HepG2 (cell line): ENCODE results near the gene CYP46A1. TPM values are rescaled to one million over a fixed set of nuclear protein-coding genes. Genes with fewer than 3 reads are reported as not detected.
A peak's percentile ranks its signal among the peaks of the same experiment; 100 is the strongest.

Source experiments
- DMAP1 ChIP-seq: IDR thresholded peaks from 2 replicates; pipeline ENCODE4 v1.6.1; 2016
- DPF2 ChIP-seq: sonication (generic); formaldehyde crosslinking; IDR thresholded peaks from 2 replicates; pipeline ENCODE4 v1.4.0; 2020; ENCODE audit warnings: mild to moderate bottlenecking, low read depth, missing genetic modification reagents, borderline replicate concordance
- FOXM1 ChIP-seq: sonication (generic); formaldehyde crosslinking; IDR thresholded peaks from 2 replicates; pipeline ENCODE4 v1.5.0; 2020; ENCODE audit warnings: missing genetic modification reagents
- HNF4G ChIP-seq, 2 experiments: sonication (generic) in 1 of 2; formaldehyde crosslinking in 1 of 2; IDR thresholded peaks; 2 replicates each; pipeline versions ENCODE4 v1.4.0 to v1.6.1; 2011 to 2020; ENCODE audit warnings: borderline replicate concordance in 2 of 2, low read depth in 2 of 2, mild to moderate bottlenecking in 2 of 2, low read length in 1 of 2, missing genetic modification reagents in 1 of 2, moderate library complexity in 1 of 2
- HOXA9 ChIP-seq: sonication (generic); formaldehyde crosslinking; IDR thresholded peaks from 2 replicates; pipeline ENCODE4 v1.8.1; 2022; ENCODE audit warnings: missing genetic modification reagents, mild to moderate bottlenecking, moderate library complexity, borderline replicate concordance
- JDP2 ChIP-seq: sonication (generic); formaldehyde crosslinking; IDR thresholded peaks from 2 replicates; pipeline ENCODE4 v1.8.1; 2022; ENCODE audit warnings: missing genetic modification reagents, borderline replicate concordance
- KLF13 ChIP-seq: sonication (generic); formaldehyde crosslinking; IDR thresholded peaks from 2 replicates; pipeline ENCODE4 v1.4.0; 2020; ENCODE audit warnings: mild to moderate bottlenecking, missing genetic modification reagents
- MXD1 ChIP-seq: sonication (generic); formaldehyde crosslinking; IDR thresholded peaks from 2 replicates; pipeline ENCODE4 v1.4.0; 2020; ENCODE audit warnings: mild to moderate bottlenecking, missing genetic modification reagents
- POLR2AphosphoS5 ChIP-seq: IDR thresholded peaks from 2 replicates; pipeline ENCODE4 v1.6.1; 2012; ENCODE audit warnings: low read depth, low read length
- SATB2 ChIP-seq: sonication (generic); formaldehyde crosslinking; IDR thresholded peaks from 2 replicates; pipeline ENCODE4 v1.5.0; 2020; ENCODE audit warnings: missing genetic modification reagents
- SP1 ChIP-seq, 2 experiments: fragments of 450-650 bp in 1 of 2; sonication (generic) in 1 of 2; formaldehyde crosslinking in 1 of 2; IDR thresholded peaks; 2 replicates each; pipeline versions ENCODE4 v1.4.0 to v1.6.1; 2016 to 2020; ENCODE audit warnings: missing genetic modification reagents in 1 of 2
- SP5 ChIP-seq: IDR thresholded peaks from 2 replicates; pipeline ENCODE4 v1.6.1; 2016; ENCODE audit warnings: low read depth, borderline replicate concordance
- ZNF207 ChIP-seq: fragments of 450-650 bp; IDR thresholded peaks from 2 replicates; pipeline ENCODE4 v1.6.1; 2016; ENCODE audit warnings: antibody characterized with exemption, borderline replicate concordance
- ZNF224 ChIP-seq: sonication (generic); formaldehyde crosslinking; IDR thresholded peaks from 2 replicates; pipeline ENCODE4 v1.5.0; 2020; ENCODE audit warnings: mild to moderate bottlenecking, missing genetic modification reagents
- ZNF746 ChIP-seq: sonication (generic); formaldehyde crosslinking; IDR thresholded peaks from 2 replicates; pipeline ENCODE4 v1.8.0; 2022; ENCODE audit warnings: mild to moderate bottlenecking, missing genetic modification reagents
- ZNF782 ChIP-seq: sonication (generic); formaldehyde crosslinking; IDR thresholded peaks from 2 replicates; pipeline ENCODE4 v1.4.0; 2020; ENCODE audit warnings: missing genetic modification reagents, mild to moderate bottlenecking, borderline replicate concordance
- ZNF841 ChIP-seq: sonication (generic); formaldehyde crosslinking; IDR thresholded peaks from 2 replicates; pipeline ENCODE4 v1.8.1; 2023; ENCODE audit warnings: missing genetic modification reagents, borderline replicate concordance
- polyA plus RNA-seq, 8 experiments: library from polyadenylated mRNA; depleted of rRNA in 3 of 8; stranded (reverse) in 7 of 8; unstranded in 1 of 8; fragments of >200 nt; fragmentation: Illumina TruSeq in 4 of 8; extraction: Trizol in 4 of 8; gene quantifications; 2 replicates each; pipeline versions ENCODE4 v1.2.1 to v1.2.3, GENCODE V29; 2011 to 2016; ENCODE audit warnings: low read depth in 4 of 8, missing spikeins in 1 of 8, mixed read lengths in 1 of 8; ENCODE audit not compliant: insufficient read depth in 1 of 8
- total RNA-seq, 5 experiments: library from RNA; depleted of rRNA; stranded (reverse); fragments of >200 nt; fragmentation: Illumina TruSeq; extraction: Trizol; gene quantifications; 2 replicates each; pipeline ENCODE4 v1.2.3, GENCODE V29; 2016; ENCODE audit warnings: low read depth in 1 of 5
- TF ChIP-seq, protein P1 (sequence below): sonication (generic); formaldehyde crosslinking; IDR thresholded peaks from 2 replicates; pipeline ENCODE4 v1.9.0; 2021; ENCODE audit warnings: missing genetic modification reagents, borderline replicate concordance
- TF ChIP-seq, protein P2 (sequence below): sonication (generic); formaldehyde crosslinking; IDR thresholded peaks from 2 replicates; pipeline ENCODE4 v1.8.1; 2023; ENCODE audit warnings: mild to moderate bottlenecking, missing genetic modification reagents
- TF ChIP-seq, protein P3 (sequence below): sonication (generic); formaldehyde crosslinking; IDR thresholded peaks from 2 replicates; pipeline ENCODE4 v1.8.0; 2022; ENCODE audit warnings: missing genetic modification reagents, mild to moderate bottlenecking, inconsistent platforms, borderline replicate concordance
- TF ChIP-seq, protein P4 (sequence below): sonication (generic); formaldehyde crosslinking; IDR thresholded peaks from 2 replicates; pipeline ENCODE4 v1.5.0; 2020; ENCODE audit warnings: missing genetic modification reagents

The CYP46A1 gene
- total and polyA plus RNA-seq, 2 of the 13 experiments (the other 11 are each of a cell fraction or from before 2014, with no cell fraction given) = not detected

DNA sequence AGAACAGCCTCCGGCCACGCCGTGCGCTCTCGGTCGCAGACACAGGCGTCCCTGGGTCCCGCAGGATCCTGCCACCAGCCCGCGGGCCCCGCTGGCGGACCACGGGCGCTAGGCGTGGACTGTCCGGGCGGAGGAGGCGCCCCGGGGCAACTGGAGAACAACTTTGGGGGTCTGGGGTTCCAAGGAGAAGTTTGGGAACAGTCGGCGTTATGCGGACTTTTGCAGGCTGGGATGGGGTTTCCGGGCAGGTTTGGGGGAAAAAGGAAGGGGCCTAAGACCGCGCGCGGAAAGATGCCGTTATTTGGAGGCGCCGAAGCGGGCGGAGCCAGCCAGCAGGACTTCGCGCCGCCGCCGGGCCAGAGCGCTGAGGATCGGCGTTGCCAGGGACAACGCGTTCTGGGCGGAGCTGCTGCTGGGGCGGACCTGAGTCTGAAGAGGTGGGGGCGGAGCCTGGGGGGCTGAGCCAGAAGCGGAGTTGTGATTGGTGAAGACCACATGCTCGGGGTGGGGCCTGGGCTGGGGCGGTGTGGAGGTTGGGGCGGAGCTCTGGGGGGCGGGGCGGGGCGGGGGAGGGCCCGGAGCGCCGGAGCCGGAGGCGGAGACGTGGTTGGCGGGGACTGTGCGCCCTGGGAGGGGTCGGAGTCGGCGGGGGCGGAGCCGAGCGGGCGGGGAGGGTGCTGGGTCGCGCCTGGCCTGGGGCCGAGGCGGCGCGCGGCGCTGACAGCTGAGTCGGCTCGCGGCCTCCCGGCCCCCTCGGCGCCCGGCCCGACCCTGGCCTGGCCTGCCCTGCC, at the start of gene CYP46A1 (continued):
- no peak for TF ChIP-seq JDP2 (CRISPR knock-in tag)
- TF ChIP-seq, protein P1, sequence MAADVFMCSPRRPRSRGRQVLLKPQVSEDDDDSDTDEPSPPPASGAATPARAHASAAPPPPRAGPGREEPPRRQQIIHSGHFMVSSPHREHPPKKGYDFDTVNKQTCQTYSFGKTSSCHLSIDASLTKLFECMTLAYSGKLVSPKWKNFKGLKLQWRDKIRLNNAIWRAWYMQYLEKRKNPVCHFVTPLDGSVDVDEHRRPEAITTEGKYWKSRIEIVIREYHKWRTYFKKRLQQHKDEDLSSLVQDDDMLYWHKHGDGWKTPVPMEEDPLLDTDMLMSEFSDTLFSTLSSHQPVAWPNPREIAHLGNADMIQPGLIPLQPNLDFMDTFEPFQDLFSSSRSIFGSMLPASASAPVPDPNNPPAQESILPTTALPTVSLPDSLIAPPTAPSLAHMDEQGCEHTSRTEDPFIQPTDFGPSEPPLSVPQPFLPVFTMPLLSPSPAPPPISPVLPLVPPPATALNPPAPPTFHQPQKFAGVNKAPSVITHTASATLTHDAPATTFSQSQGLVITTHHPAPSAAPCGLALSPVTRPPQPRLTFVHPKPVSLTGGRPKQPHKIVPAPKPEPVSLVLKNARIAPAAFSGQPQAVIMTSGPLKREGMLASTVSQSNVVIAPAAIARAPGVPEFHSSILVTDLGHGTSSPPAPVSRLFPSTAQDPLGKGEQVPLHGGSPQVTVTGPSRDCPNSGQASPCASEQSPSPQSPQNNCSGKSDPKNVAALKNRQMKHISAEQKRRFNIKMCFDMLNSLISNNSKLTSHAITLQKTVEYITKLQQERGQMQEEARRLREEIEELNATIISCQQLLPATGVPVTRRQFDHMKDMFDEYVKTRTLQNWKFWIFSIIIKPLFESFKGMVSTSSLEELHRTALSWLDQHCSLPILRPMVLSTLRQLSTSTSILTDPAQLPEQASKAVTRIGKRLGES (CRISPR knock-in tag) = no peak
- TF ChIP-seq SATB2 (CRISPR knock-in tag) = no peak
- TF ChIP-seq HNF4G (IDR thresholded peaks at IDR 0.05; ENCODE audit: borderline replicate concordance, low read depth, low read length) = 0 out of 2 replicates have a peak, but pooled peaks have one; percentile 21
- TF ChIP-seq HNF4G (CRISPR knock-in tag; IDR thresholded peaks at IDR 0.05; ENCODE audit: borderline replicate concordance, low read depth) = no peak
- TF ChIP-seq ZNF746 (CRISPR knock-in tag) = no peak
- TF ChIP-seq ZNF782 = no peak
- no peak for TF ChIP-seq HOXA9 (CRISPR knock-in tag)
- TF ChIP-seq KLF13 (CRISPR knock-in tag) = no peak
- TF ChIP-seq DPF2 (CRISPR knock-in tag) = no peak
- no peak for TF ChIP-seq ZNF224 (CRISPR knock-in tag)
- TF ChIP-seq, protein P2, sequence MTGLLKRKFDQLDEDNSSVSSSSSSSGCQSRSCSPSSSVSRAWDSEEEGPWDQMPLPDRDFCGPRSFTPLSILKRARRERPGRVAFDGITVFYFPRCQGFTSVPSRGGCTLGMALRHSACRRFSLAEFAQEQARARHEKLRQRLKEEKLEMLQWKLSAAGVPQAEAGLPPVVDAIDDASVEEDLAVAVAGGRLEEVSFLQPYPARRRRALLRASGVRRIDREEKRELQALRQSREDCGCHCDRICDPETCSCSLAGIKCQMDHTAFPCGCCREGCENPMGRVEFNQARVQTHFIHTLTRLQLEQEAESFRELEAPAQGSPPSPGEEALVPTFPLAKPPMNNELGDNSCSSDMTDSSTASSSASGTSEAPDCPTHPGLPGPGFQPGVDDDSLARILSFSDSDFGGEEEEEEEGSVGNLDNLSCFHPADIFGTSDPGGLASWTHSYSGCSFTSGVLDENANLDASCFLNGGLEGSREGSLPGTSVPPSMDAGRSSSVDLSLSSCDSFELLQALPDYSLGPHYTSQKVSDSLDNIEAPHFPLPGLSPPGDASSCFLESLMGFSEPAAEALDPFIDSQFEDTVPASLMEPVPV (CRISPR knock-in tag) = peak; percentile 40; the same call in 1 of the 2 replicates
- TF ChIP-seq, protein P3, sequence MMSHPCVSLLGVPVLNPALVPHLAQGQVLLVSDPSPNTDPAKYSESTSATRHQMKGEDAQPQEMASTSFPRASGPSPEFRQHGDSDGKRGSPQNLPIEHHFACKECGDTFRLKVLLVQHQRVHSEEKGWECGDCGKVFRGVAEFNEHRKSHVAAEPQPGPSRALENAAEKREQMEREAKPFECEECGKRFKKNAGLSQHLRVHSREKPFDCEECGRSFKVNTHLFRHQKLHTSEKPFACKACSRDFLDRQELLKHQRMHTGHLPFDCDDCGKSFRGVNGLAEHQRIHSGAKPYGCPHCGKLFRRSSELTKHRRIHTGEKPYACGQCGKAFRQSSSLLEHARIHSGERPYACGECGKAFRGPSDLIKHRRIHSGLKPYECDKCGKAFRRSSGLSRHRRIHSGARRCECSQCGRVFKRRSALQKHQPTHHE = peak; percentile 81; the same call in 1 of the 2 replicates
- TF ChIP-seq FOXM1 (CRISPR knock-in tag) = no peak
- TF ChIP-seq, protein P4, sequence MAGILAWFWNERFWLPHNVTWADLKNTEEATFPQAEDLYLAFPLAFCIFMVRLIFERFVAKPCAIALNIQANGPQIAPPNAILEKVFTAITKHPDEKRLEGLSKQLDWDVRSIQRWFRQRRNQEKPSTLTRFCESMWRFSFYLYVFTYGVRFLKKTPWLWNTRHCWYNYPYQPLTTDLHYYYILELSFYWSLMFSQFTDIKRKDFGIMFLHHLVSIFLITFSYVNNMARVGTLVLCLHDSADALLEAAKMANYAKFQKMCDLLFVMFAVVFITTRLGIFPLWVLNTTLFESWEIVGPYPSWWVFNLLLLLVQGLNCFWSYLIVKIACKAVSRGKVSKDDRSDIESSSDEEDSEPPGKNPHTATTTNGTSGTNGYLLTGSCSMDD (CRISPR knock-in tag) = no peak
- TF ChIP-seq POLR2AphosphoS5 = 0 out of 2 replicates have a peak, but pooled peaks have one; percentile 33
- TF ChIP-seq SP5 (CRISPR knock-in tag) = peak; percentile 88
- TF ChIP-seq SP1 (IDR thresholded peaks at IDR 0.05) = no peak
- peak; percentile 77 for TF ChIP-seq SP1 (CRISPR knock-in tag; IDR thresholded peaks at IDR 0.05)
- 0 out of 2 replicates have a peak, but pooled peaks have one; percentile 27 for TF ChIP-seq DMAP1 (CRISPR knock-in tag)
- TF ChIP-seq ZNF207 = no peak
- no peak for TF ChIP-seq ZNF841 (CRISPR knock-in tag)
- TF ChIP-seq MXD1 = no peak; the same call in 1 of the 2 replicates
